HepG2 (cell line): ENCODE data around the gene CST11. TPM values are rescaled to one million over a fixed set of nuclear protein-coding genes. Genes with fewer than 3 reads are reported as not detected.

Experiments used
- BCL3 ChIP-seq: sonication (generic); formaldehyde crosslinking; IDR thresholded peaks from 2 replicates; pipeline ENCODE4 v1.5.1; 2020; ENCODE audit warnings: mild to moderate bottlenecking, missing genetic modification reagents, moderate library complexity
- CC2D1A ChIP-seq: sonication (generic); formaldehyde crosslinking; IDR thresholded peaks from 2 replicates; pipeline ENCODE4 v1.8.1; 2023; ENCODE audit warnings: mild to moderate bottlenecking, missing genetic modification reagents
- HMG20B ChIP-seq: conservative IDR thresholded peaks from 2 replicates; pipeline ENCODE4 v1.6.1; 2016; ENCODE audit warnings: missing genetic modification reagents, missing compliant biosample characterization
- IRF2 ChIP-seq: IDR thresholded peaks from 2 replicates; pipeline ENCODE4 v1.6.1; 2018; ENCODE audit warnings: missing genetic modification reagents, missing compliant biosample characterization
- KDM5B ChIP-seq: sonication (generic); formaldehyde crosslinking; IDR thresholded peaks from 2 replicates; pipeline ENCODE4 v1.4.0; 2020; ENCODE audit warnings: missing genetic modification reagents, mild to moderate bottlenecking, borderline replicate concordance
- MXD3 ChIP-seq: IDR thresholded peaks from 2 replicates; pipeline ENCODE4 v1.6.1; 2016; ENCODE audit warnings: mild to moderate bottlenecking, missing biosample characterization, missing genetic modification reagents
- MYNN ChIP-seq: sonication (generic); formaldehyde crosslinking; IDR thresholded peaks from 2 replicates; pipeline ENCODE4 v1.4.0; 2020; ENCODE audit warnings: mild to moderate bottlenecking, low read depth, missing genetic modification reagents
- NFIB ChIP-seq: sonication (generic); formaldehyde crosslinking; IDR thresholded peaks from 2 replicates; pipeline ENCODE4 v1.9.0; 2021; ENCODE audit warnings: missing genetic modification reagents, mild to moderate bottlenecking, borderline replicate concordance
- NFRKB ChIP-seq: fragments of 450-650 bp; IDR thresholded peaks from 2 replicates; pipeline ENCODE4 v1.6.1; 2017
- NONO ChIP-seq, 2 experiments: fragments of 450-650 bp in 1 of 2; sonication (generic) in 1 of 2; formaldehyde crosslinking in 1 of 2; IDR thresholded peaks in 1 of 2; conservative IDR thresholded peaks in 1 of 2; 2 replicates each; pipeline versions ENCODE4 v1.6.1 to v1.8.0; 2017 to 2022; ENCODE audit warnings: mild to moderate bottlenecking in 1 of 2, missing genetic modification reagents in 1 of 2, moderate library complexity in 1 of 2
- PRDM4 ChIP-seq: sonication (generic); formaldehyde crosslinking; IDR thresholded peaks from 2 replicates; pipeline ENCODE4 v1.9.0; 2021; ENCODE audit warnings: missing genetic modification reagents, borderline replicate concordance
- RARG ChIP-seq: sonication (generic); formaldehyde crosslinking; IDR thresholded peaks from 2 replicates; pipeline ENCODE4 v1.4.0; 2020; ENCODE audit warnings: low read depth, mild to moderate bottlenecking, missing genetic modification reagents
- SALL1 ChIP-seq: sonication (generic); formaldehyde crosslinking; IDR thresholded peaks from 2 replicates; pipeline ENCODE4 v1.8.0; 2022; ENCODE audit warnings: mild to moderate bottlenecking, missing genetic modification reagents
- ZBTB3 ChIP-seq: sonication (generic); formaldehyde crosslinking; IDR thresholded peaks from 2 replicates; pipeline ENCODE4 v1.4.0; 2020; ENCODE audit warnings: low read depth, mild to moderate bottlenecking, moderate library complexity, missing genetic modification reagents, borderline replicate concordance
- ZBTB49 ChIP-seq: sonication (generic); formaldehyde crosslinking; IDR thresholded peaks from 2 replicates; pipeline ENCODE4 v1.4.0; 2020; ENCODE audit warnings: missing genetic modification reagents, borderline replicate concordance
- ZFX ChIP-seq: sonication (generic); formaldehyde crosslinking; IDR thresholded peaks from 2 replicates; pipeline ENCODE4 v1.4.0; 2020; ENCODE audit warnings: mild to moderate bottlenecking, low read depth, missing genetic modification reagents, moderate library complexity
- ZFY ChIP-seq: sonication (generic); formaldehyde crosslinking; IDR thresholded peaks from 2 replicates; pipeline ENCODE4 v1.4.0; 2020; ENCODE audit warnings: missing genetic modification reagents
- ZNF432 ChIP-seq: sonication (generic); formaldehyde crosslinking; IDR thresholded peaks from 2 replicates; pipeline ENCODE4 v1.5.0; 2020; ENCODE audit warnings: missing genetic modification reagents, mild to moderate bottlenecking, borderline replicate concordance
- ZNF446 ChIP-seq: sonication (generic); formaldehyde crosslinking; IDR thresholded peaks from 2 replicates; pipeline ENCODE4 v1.5.0; 2020; ENCODE audit warnings: mild to moderate bottlenecking, missing genetic modification reagents
- ZNF570 ChIP-seq: sonication (generic); formaldehyde crosslinking; IDR thresholded peaks from 2 replicates; pipeline ENCODE4 v1.4.0; 2020; ENCODE audit warnings: mild to moderate bottlenecking, missing genetic modification reagents, borderline replicate concordance
- ZNF572 ChIP-seq: sonication (generic); formaldehyde crosslinking; IDR thresholded peaks from 2 replicates; pipeline ENCODE4 v1.5.1; 2020; ENCODE audit warnings: mild to moderate bottlenecking, missing genetic modification reagents
- ZNF576 ChIP-seq: sonication (generic); formaldehyde crosslinking; IDR thresholded peaks from 2 replicates; pipeline ENCODE4 v1.4.0; 2020; ENCODE audit warnings: mild to moderate bottlenecking, missing genetic modification reagents
- ZNF720 ChIP-seq: sonication (generic); formaldehyde crosslinking; IDR thresholded peaks from 2 replicates; pipeline ENCODE4 v1.4.0; 2020; ENCODE audit warnings: missing genetic modification reagents
- ZNF792 ChIP-seq: IDR thresholded peaks from 2 replicates; pipeline ENCODE4 v1.6.1; 2016
- polyA plus RNA-seq, 8 experiments: library from polyadenylated mRNA; depleted of rRNA in 3 of 8; stranded (reverse) in 7 of 8; unstranded in 1 of 8; fragments of >200 nt; fragmentation: Illumina TruSeq in 4 of 8; extraction: Trizol in 4 of 8; gene quantifications; 2 replicates each; pipeline versions ENCODE4 v1.2.1 to v1.2.3, GENCODE V29; 2011 to 2016; ENCODE audit warnings: low read depth in 4 of 8, missing spikeins in 1 of 8, mixed read lengths in 1 of 8; ENCODE audit not compliant: insufficient read depth in 1 of 8
- total RNA-seq, 5 experiments: library from RNA; depleted of rRNA; stranded (reverse); fragments of >200 nt; fragmentation: Illumina TruSeq; extraction: Trizol; gene quantifications; 2 replicates each; pipeline ENCODE4 v1.2.3, GENCODE V29; 2016; ENCODE audit warnings: low read depth in 1 of 5

CST11 gene
- total and polyA plus RNA-seq, 2 of the 13 experiments (the other 11 are each of a cell fraction or from before 2014, with no cell fraction given), result not detected

GRCh38 chr20:23476015-23476754 is 23.5 kb upstream of the CST11 start (continued):
- TF ChIP-seq ZNF720 (CRISPR knock-in tag) (no peak), HMG20B (CRISPR knock-in tag) (no peak), RARG (CRISPR knock-in tag) (no peak), ZBTB3 (CRISPR knock-in tag) (no peak), PRDM4 (CRISPR knock-in tag) (no peak), MYNN (CRISPR knock-in tag) (no peak), ZNF572 (no peak), ZBTB49 (no peak), NONO (IDR thresholded peaks at IDR 0.05) (0 out of 2 replicates have a peak, but pooled peaks have one; percentile 4), NONO (CRISPR knock-in tag; conservative IDR thresholded peaks at IDR 0.05) (no peak), SALL1 (no peak), ZNF576 (no peak), ZNF446 (no peak), ZNF432 (CRISPR knock-in tag) (no peak), BCL3 (CRISPR knock-in tag) (no peak), ZNF570 (no peak), ZNF792 (CRISPR knock-in tag) (no peak), MXD3 (no peak), ZFX (no peak), CC2D1A (CRISPR knock-in tag) (no peak), IRF2 (CRISPR knock-in tag) (no peak), NFIB (no peak), ZFY (no peak), KDM5B (CRISPR knock-in tag) (no peak), NFRKB (peak; percentile 46)
